Stomach (tissue), 4 donors: ENCODE results near the gene METRN.

Source experiments
- POLR2A ChIP-seq, 4 donors: fragments of 450-650 bp; IDR thresholded peaks; one replicate each; pipeline ENCODE4 v1.6.1; 2016; ENCODE audit warnings: antibody characterized with exemption in 4 of 4, control low read depth in 2 of 4, mild to moderate bottlenecking in 1 of 4, moderate library complexity in 1 of 4
- POLR2AphosphoS5 ChIP-seq, 3 donors: sonication (generic); formaldehyde crosslinking; IDR thresholded peaks; one replicate each; pipeline ENCODE4 v1.6.1; 2016; ENCODE audit warnings: antibody characterized with exemption in 3 of 3
- TF ChIP-seq, protein P1 (sequence below), 7 experiments: fragments of 450-650 bp in 4 of 7; fragments of 200-600 bp in 3 of 7; sonication (generic) in 3 of 7; IDR thresholded peaks; one replicate each; pipeline ENCODE4 v1.5.1; 2016 to 2019; ENCODE audit warnings: antibody characterized with exemption in 7 of 7, control low read depth in 2 of 7, mild to moderate bottlenecking in 1 of 7

DNA sequence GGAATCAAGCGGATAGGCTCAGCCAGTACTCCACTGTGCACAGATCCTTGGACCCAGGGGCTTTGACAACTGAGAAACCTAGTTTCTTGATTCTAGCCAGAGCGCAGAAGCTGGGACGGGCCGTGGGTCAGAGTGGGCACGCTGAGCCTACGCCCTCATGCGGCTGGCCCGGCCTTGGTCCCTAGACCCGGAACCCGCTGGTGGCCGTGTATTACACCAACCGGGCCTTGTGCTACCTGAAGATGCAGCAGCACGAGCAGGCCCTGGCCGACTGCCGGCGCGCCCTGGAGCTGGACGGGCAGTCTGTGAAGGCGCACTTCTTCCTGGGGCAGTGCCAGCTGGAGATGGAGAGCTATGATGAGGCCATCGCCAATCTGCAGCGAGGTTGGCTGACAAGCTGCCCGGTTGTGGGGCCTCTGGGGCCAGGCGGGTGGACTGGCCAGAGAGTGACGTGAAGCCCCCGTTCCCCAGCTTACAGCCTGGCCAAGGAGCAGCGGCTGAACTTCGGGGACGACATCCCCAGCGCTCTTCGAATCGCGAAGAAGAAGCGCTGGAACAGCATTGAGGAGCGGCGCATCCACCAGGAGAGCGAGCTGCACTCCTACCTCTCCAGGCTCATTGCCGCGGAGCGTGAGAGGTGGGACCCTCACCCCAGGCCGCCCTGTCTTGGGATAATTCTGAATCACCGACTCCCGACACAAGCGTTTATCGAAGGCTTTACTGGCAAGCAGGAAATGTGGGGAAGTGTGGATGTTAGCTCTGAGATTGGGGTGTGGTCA is 33.8 kb upstream of the METRN start:
- TF ChIP-seq, protein P1, sequence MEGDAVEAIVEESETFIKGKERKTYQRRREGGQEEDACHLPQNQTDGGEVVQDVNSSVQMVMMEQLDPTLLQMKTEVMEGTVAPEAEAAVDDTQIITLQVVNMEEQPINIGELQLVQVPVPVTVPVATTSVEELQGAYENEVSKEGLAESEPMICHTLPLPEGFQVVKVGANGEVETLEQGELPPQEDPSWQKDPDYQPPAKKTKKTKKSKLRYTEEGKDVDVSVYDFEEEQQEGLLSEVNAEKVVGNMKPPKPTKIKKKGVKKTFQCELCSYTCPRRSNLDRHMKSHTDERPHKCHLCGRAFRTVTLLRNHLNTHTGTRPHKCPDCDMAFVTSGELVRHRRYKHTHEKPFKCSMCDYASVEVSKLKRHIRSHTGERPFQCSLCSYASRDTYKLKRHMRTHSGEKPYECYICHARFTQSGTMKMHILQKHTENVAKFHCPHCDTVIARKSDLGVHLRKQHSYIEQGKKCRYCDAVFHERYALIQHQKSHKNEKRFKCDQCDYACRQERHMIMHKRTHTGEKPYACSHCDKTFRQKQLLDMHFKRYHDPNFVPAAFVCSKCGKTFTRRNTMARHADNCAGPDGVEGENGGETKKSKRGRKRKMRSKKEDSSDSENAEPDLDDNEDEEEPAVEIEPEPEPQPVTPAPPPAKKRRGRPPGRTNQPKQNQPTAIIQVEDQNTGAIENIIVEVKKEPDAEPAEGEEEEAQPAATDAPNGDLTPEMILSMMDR (IDR thresholded peaks at IDR 0.05) = no peak
- TF ChIP-seq POLR2A (IDR thresholded peaks at IDR 0.05) (no peak), POLR2AphosphoS5 (IDR thresholded peaks at IDR 0.05) (peak in 1 of 3 donors; percentile 50)
